Measurements from ENCODE around the gene HSBP1L1. TPM values are rescaled to one million over a fixed set of nuclear protein-coding genes. Genes with fewer than 3 reads are reported as not detected.

Gene HSBP1L1
- polyA plus RNA-seq, 2 of the 4 experiments (the other 2 are of a cell fraction) = 17.7 to 19.1 TPM

- no peak overlapping the region for H3K4me3 ChIP-seq
- DNase-seq (ENCODE audit: low read depth in 1 of 2, low spot score in 1 of 2) = no peak
- H3K27ac ChIP-seq = no peak overlapping the region
- ChIA-PET CTCF (no interaction called here), POLR2A (no interaction called here)
- ATAC-seq = no peak
- WGBS (ENCODE audit: missing lambda C conversion rate) = 94% methylated on average over 6 of the region's 10 CpGs
- no peak for TF ChIP-seq KDM5A (IDR thresholded peaks at IDR 0.05)
- TF ChIP-seq RAD21 (conservative IDR thresholded peaks at IDR 0.05 in 1 of 2, IDR thresholded peaks at IDR 0.05 in 1 of 2) = no peak
- TF ChIP-seq, protein P1, sequence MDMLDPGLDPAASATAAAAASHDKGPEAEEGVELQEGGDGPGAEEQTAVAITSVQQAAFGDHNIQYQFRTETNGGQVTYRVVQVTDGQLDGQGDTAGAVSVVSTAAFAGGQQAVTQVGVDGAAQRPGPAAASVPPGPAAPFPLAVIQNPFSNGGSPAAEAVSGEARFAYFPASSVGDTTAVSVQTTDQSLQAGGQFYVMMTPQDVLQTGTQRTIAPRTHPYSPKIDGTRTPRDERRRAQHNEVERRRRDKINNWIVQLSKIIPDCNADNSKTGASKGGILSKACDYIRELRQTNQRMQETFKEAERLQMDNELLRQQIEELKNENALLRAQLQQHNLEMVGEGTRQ (IDR thresholded peaks at IDR 0.05) = no peak
- no peak for TF ChIP-seq CHD4 (IDR thresholded peaks at IDR 0.05; ENCODE audit: borderline replicate concordance)
- TF ChIP-seq, protein P2, sequence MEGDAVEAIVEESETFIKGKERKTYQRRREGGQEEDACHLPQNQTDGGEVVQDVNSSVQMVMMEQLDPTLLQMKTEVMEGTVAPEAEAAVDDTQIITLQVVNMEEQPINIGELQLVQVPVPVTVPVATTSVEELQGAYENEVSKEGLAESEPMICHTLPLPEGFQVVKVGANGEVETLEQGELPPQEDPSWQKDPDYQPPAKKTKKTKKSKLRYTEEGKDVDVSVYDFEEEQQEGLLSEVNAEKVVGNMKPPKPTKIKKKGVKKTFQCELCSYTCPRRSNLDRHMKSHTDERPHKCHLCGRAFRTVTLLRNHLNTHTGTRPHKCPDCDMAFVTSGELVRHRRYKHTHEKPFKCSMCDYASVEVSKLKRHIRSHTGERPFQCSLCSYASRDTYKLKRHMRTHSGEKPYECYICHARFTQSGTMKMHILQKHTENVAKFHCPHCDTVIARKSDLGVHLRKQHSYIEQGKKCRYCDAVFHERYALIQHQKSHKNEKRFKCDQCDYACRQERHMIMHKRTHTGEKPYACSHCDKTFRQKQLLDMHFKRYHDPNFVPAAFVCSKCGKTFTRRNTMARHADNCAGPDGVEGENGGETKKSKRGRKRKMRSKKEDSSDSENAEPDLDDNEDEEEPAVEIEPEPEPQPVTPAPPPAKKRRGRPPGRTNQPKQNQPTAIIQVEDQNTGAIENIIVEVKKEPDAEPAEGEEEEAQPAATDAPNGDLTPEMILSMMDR (IDR thresholded peaks at IDR 0.05) = no peak
- TF ChIP-seq POLR2A (IDR thresholded peaks at IDR 0.05; ENCODE audit: low read length) = no peak
- TF ChIP-seq PHF8 (IDR thresholded peaks at IDR 0.05; ENCODE audit: borderline replicate concordance, low read depth) = no peak
- TF ChIP-seq TP53 (CRISPR knock-in tag; IDR thresholded peaks at IDR 0.05) = no peak
- no peak for TF ChIP-seq CEBPB (IDR thresholded peaks at IDR 0.05)
- TF ChIP-seq, protein P3, sequence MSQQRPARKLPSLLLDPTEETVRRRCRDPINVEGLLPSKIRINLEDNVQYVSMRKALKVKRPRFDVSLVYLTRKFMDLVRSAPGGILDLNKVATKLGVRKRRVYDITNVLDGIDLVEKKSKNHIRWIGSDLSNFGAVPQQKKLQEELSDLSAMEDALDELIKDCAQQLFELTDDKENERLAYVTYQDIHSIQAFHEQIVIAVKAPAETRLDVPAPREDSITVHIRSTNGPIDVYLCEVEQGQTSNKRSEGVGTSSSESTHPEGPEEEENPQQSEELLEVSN (IDR thresholded peaks at IDR 0.05; ENCODE audit: borderline replicate concordance, low read depth) = no peak
- TF ChIP-seq, protein P4, sequence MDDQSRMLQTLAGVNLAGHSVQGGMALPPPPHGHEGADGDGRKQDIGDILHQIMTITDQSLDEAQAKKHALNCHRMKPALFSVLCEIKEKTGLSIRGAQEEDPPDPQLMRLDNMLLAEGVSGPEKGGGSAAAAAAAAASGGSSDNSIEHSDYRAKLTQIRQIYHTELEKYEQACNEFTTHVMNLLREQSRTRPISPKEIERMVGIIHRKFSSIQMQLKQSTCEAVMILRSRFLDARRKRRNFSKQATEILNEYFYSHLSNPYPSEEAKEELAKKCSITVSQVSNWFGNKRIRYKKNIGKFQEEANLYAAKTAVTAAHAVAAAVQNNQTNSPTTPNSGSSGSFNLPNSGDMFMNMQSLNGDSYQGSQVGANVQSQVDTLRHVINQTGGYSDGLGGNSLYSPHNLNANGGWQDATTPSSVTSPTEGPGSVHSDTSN (IDR thresholded peaks at IDR 0.05) = no peak
- TF ChIP-seq FOSB (CRISPR knock-in tag; IDR thresholded peaks at IDR 0.05) = no peak
- FAIRE-seq = no peak
- H3K4me1 ChIP-seq = no peaks in the 10 kb centered on the region
- H3K9me3 ChIP-seq = peaks cover 36% of the 10 kb centered on the region
- H3K4me2 ChIP-seq = no peak overlapping the region
These were observed 30.7 kb upstream of the HSBP1L1 start for GRCh38 chr18:79933765-79934164.

GRCh38 chr18:79934311-79935097 lies 29.9 kb upstream of the HSBP1L1 start:
- H3K27ac ChIP-seq = no peak overlapping the region
- CTCF ChIA-PET = no interaction called here
- no peak for TF ChIP-seq RCOR1 (IDR thresholded peaks at IDR 0.05; ENCODE audit: low read depth, low read length)
- no peak for TF ChIP-seq TFCP2L1 (CRISPR knock-in tag; IDR thresholded peaks at IDR 0.05)
- no peak for TF ChIP-seq KDM1A (IDR thresholded peaks at IDR 0.05; ENCODE audit: low read depth)
- no peak for TF ChIP-seq BCL3 (IDR thresholded peaks at IDR 0.05)
- no peak for TF ChIP-seq KDM5A (IDR thresholded peaks at IDR 0.05)
- TF ChIP-seq RARB (CRISPR knock-in tag; IDR thresholded peaks at IDR 0.05) = no peak
- no peak for TF ChIP-seq PHF8 (IDR thresholded peaks at IDR 0.05; ENCODE audit: borderline replicate concordance, low read depth)
- no peak for TF ChIP-seq RAD21 (conservative IDR thresholded peaks at IDR 0.05 in 1 of 2, IDR thresholded peaks at IDR 0.05 in 1 of 2)
- H3K4me2 ChIP-seq = no peak overlapping the region
- FAIRE-seq (no peak), ATAC-seq (no peak), DNase-seq (ENCODE audit: low read depth in 1 of 2, low spot score in 1 of 2) (no peak)
- H3K4me3 ChIP-seq = no peak overlapping the region
- 74% methylated on average over 7 of the region's 8 CpGs for WGBS (ENCODE audit: missing lambda C conversion rate)
- H3K4me1 ChIP-seq = no peaks in the 10 kb centered on the region
- peaks cover 29% of the 10 kb centered on the region for H3K9me3 ChIP-seq
- POLR2A ChIA-PET = no interaction called here

All from A549 (cell line).